Coronary artery (tissue), 2 donors: Measurements from ENCODE around the gene SLC37A4.
A peak's percentile ranks its signal among the peaks of the same experiment; 100 is the strongest.
"Not testable (repeated sequence)": the region's sequence is repeated elsewhere in the genome, so short reads cannot be mapped to it uniquely, and the experiment has no call there.

ENCODE experiments used
- DNase-seq: peaks from one replicate; pipeline ENCODE4 v3.0.0-alpha.2; 2017; ENCODE audit warnings: low spot score
- H3K27ac ChIP-seq, 2 donors: fragments of 200-600 bp; sonication (generic); one replicate each; pipeline ENCODE4 v1.5.1; 2016 to 2019
- H3K4me3 ChIP-seq: fragments of 200-600 bp; sonication (generic); 2 replicates; pipeline ENCODE4 v1.5.1; 2016; ENCODE audit warnings: mild to moderate bottlenecking, moderate library complexity
- TF ChIP-seq, protein P1 (sequence below): fragments of 200-600 bp; sonication (generic); IDR thresholded peaks from one replicate; pipeline ENCODE4 v1.5.1; 2019; ENCODE audit warnings: antibody characterized with exemption

Gene SLC37A4

DNA sequence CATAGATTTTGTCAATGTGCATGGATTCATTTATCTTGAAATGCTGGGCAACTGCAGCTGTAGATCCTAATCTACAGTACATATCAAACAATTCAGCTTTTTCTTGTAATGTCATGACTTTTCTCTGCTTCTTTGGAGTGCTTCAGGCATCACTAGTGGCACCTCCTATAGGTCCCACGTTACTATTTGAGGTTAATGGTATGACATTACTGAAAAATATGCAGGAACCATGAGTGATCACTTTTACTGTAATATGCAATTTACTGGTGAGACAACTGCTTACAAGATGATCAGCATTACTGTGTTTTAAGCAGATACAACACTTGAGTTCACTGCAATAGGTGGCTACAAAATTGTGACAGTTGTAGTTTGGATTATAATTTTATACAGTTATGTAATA is 29.8 kb downstream of the SLC37A4 start:
- no peak for DNase-seq
- no peak overlapping the region for H3K4me3 ChIP-seq
- TF ChIP-seq, protein P1, sequence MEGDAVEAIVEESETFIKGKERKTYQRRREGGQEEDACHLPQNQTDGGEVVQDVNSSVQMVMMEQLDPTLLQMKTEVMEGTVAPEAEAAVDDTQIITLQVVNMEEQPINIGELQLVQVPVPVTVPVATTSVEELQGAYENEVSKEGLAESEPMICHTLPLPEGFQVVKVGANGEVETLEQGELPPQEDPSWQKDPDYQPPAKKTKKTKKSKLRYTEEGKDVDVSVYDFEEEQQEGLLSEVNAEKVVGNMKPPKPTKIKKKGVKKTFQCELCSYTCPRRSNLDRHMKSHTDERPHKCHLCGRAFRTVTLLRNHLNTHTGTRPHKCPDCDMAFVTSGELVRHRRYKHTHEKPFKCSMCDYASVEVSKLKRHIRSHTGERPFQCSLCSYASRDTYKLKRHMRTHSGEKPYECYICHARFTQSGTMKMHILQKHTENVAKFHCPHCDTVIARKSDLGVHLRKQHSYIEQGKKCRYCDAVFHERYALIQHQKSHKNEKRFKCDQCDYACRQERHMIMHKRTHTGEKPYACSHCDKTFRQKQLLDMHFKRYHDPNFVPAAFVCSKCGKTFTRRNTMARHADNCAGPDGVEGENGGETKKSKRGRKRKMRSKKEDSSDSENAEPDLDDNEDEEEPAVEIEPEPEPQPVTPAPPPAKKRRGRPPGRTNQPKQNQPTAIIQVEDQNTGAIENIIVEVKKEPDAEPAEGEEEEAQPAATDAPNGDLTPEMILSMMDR, result no peak
- no peak overlapping the region for H3K27ac ChIP-seq

DNA sequence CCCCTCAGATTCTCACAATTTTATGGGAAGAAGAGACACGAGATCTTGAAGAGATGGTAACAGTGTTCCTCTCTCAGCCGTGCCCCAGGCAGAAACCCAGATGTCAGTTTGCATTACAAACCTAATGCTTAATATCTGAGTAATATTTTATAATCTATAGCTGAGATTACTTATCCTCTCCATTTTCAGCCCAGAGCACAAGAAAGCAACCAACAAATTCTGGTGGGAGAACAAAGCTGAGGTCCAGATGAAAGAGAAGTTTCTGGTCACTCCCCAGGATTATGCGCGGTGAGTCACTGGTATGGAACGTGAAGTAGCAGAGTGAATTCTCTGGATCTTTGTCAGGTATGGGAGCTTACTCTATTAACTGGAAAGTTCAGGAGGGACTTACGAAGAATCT is 31.9 kb downstream of the SLC37A4 start:
- peak overlapping the region; percentile 99 for H3K4me3 ChIP-seq
- peak overlapping the region; percentile 82 to 97 for H3K27ac ChIP-seq
- TF ChIP-seq, protein P1, result no peak
- no peak for DNase-seq

DNA sequence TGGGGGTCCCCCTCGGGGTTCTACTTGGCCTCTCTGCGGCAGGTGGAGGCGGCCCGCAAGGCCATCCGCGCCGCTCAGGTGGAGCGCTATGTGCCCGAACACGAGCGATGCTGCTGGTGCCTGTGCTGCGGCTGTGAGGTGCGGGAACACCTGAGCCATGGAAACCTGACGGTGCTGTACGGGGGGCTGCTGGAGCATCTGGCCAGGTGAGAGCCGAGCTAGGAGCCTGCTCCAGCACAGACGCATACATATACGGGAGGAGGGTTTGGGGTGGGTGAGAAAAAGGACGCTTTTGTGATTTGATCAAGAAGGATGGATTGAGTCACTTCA is 32.3 kb downstream of the SLC37A4 start:
- TF ChIP-seq, protein P1, result no peak
- peak overlapping the region; percentile 82 to 97 for H3K27ac ChIP-seq
- H3K4me3 ChIP-seq, result peak overlapping the region; percentile 99
- no peak for DNase-seq

DNA sequence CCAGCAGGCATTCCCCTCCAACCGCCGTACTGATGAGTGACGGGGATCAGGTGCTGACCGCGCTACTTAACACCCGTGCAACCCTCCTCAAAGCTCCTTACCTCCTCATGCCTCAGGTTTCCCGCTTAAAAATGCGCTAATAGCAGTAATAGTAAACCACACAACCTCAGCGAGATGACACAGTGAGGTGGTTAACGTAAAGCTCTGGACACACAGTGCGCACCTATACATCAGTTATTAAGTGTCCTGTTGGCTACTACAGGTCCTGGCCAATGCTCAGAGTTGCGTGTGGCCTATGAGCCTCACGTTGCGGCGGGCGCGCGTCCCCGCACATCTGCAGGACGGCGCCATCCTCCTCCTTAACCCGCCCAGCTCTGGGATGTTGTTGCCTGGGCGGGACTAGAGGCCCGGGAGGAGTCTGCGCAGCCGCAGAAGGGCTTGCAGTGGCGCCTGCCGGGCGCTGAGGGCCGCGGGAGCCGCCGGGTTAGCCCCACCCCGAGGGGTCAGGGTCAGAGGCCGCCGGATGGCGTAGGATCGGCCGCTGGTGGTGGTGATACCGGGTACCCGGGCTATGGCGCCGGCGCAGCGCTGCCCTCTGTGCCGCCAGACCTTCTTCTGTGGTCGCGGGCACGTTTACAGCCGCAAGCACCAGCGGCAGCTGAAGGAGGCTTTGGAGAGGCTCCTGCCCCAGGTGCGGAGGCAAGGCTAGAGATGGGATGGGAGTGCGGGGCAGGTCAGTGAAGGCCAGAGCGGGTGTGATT is 32.9 kb downstream of the SLC37A4 start, which contains the start of gene CENATAC:
CENATAC (plus strand) TSS at position 512 of the 761 bp plus-strand sequence; CDS start at position 572, 60 bp downstream.
- TF ChIP-seq, protein P1, result no peak
- peak within 1 kb of the TSS; percentile 99 for H3K4me3 ChIP-seq
- H3K27ac ChIP-seq, result peak within 1 kb of the TSS; percentile 82 to 97
- DNase-seq, result peak; percentile 95

DNA sequence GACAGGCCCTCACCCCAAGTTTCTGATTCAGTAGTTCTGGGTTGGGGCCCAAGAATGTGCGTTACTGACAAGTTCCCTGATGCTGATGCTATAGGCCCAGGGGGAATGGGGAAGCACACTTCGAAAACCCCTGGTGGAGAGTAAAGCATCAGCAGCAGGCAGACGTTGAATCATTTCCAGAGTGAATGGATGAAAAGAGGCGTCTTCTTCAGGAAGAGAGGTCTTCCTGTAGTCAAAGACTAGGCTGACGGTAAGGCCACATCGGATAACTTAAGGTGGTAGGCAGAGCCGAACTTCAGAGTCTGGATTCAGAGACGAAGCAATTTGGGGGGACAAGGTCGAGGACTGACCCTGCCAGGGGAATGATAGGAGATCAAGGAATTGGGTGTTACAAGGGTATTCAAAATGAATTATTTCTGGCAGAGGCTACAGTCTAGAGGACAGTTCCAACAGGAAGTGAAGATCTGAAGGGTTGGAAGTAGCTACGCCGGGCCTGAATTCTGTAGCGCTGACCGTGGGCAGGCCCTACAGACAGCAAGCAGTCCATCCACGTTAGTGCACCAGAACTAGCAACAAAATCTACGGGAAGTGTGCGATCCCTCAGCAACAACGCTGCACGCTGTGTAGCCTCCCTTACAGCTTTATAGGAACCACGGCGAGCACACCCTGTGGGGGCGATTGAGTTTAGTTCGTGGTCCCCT is 33.6 kb downstream of the SLC37A4 start:
- H3K4me3 ChIP-seq, result peak overlapping the region; percentile 99
- TF ChIP-seq, protein P1, result no peak
- DNase-seq, result no peak
- H3K27ac ChIP-seq, result peak overlapping the region; percentile 82 to 97

DNA sequence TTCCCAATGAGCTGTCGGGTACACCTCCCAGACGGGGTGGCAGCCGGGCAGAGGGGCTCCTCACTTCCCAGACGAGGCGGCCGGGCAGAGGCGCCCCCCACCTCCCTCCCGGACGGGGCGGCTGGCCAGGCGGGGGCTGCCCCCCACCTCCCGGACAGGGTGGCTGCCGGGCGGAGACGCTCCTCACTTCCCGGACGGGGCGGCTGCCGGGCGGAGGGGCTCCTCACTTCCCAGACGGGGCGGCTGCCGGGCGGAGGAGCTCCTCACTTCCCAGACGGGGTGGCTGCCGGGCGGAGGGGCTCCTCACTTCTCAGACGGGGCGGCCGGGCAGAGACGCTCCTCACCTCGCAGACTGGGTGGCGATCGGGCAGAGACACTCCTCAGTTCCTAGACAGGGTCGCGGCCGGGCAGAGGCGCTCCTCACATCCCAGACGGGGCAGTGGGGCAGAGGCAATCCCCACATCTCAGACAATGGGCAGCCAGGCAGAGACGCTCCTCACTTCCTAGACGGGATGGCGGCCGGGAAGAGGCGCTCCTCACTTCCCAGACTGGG is 39.1 kb downstream of the SLC37A4 start:
- H3K27ac ChIP-seq, H3K4me3 ChIP-seq, DNase-seq: not testable (repeated sequence)

DNA sequence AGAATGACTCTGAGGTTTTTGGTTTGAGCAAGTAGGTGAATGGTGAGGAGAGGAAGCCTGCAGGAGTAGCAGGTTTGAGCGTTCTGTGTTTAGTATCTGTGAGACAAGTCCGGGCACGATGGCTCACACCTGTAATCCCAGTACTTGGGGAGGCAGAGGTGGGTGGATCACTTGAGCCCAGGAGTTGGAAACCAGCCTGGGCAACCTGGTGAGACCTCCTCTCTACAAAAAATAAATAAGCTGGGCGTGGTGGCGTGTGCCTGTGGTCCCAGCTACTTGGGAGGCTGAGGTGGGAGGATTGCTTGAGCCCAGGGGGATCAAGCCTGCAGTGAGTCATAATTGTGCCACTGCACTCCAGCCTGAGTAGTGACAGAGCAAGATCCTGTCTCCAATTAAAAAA is 42.4 kb downstream of the SLC37A4 start:
- H3K4me3 ChIP-seq, result no peak overlapping the region
- no peak overlapping the region for H3K27ac ChIP-seq
- no peak for DNase-seq
- TF ChIP-seq, protein P1, result no peak
